Esophagus muscularis mucosa (tissue), 4 donors: ENCODE measurements around the gene TERT.

Experiments used
- EP300 ChIP-seq: sonication (generic); formaldehyde crosslinking; IDR thresholded peaks from one replicate; pipeline ENCODE4 v1.6.1; 2017; ENCODE audit warnings: antibody characterized with exemption
- POLR2A ChIP-seq: fragments of 450-650 bp; IDR thresholded peaks from one replicate; pipeline ENCODE4 v1.6.1; 2017; ENCODE audit warnings: antibody characterized with exemption, moderate library complexity, mild to moderate bottlenecking, low read depth
- POLR2AphosphoS5 ChIP-seq, 2 donors: sonication (generic); formaldehyde crosslinking; IDR thresholded peaks; one replicate each; pipeline ENCODE4 v1.6.1; 2017; ENCODE audit warnings: antibody characterized with exemption in 2 of 2
- TF ChIP-seq, protein P1 (sequence below), 3 experiments: fragments of 200-600 bp in 2 of 3; fragments of 450-650 bp in 1 of 3; sonication (generic) in 2 of 3; IDR thresholded peaks; one replicate each; pipeline ENCODE4 v1.5.1; 2017 to 2019; ENCODE audit warnings: antibody characterized with exemption in 3 of 3, mild to moderate bottlenecking in 2 of 3, moderate library complexity in 1 of 3

DNA sequence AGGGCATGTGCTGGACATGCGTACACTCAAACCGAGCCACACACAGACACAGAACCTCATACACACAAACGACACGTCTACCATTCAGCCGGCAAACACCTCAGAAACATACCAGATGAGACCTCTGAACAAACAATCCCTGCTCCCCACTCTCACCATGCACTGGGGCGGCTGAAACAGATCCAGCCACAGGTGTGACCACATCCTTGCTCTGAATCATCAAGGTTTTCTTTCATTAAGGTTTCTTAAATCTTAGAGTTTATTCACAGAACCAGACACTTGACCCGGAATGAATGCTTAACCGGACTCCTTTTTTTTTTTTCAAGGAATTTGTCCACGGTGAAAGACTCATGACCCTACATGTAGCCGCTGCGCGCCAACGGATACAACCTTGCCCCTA, 26.2 kb downstream of the TERT start:
- TF ChIP-seq EP300 (no peak), POLR2A (no peak), POLR2AphosphoS5 (IDR thresholded peaks at IDR 0.05) (no peak)
- TF ChIP-seq, protein P1, sequence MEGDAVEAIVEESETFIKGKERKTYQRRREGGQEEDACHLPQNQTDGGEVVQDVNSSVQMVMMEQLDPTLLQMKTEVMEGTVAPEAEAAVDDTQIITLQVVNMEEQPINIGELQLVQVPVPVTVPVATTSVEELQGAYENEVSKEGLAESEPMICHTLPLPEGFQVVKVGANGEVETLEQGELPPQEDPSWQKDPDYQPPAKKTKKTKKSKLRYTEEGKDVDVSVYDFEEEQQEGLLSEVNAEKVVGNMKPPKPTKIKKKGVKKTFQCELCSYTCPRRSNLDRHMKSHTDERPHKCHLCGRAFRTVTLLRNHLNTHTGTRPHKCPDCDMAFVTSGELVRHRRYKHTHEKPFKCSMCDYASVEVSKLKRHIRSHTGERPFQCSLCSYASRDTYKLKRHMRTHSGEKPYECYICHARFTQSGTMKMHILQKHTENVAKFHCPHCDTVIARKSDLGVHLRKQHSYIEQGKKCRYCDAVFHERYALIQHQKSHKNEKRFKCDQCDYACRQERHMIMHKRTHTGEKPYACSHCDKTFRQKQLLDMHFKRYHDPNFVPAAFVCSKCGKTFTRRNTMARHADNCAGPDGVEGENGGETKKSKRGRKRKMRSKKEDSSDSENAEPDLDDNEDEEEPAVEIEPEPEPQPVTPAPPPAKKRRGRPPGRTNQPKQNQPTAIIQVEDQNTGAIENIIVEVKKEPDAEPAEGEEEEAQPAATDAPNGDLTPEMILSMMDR (IDR thresholded peaks at IDR 0.05): no peak
